Neural cell (in vitro differentiated cells): ENCODE data around the gene ADAMTS10. TPM values are rescaled to one million over a fixed set of nuclear protein-coding genes. Genes with fewer than 3 reads are reported as not detected.

ENCODE experiments used
- H2AFZ ChIP-seq: fragments of 200-600, 300-800 bp; sonication (generic), shearing (Covaris generic); 2 replicates; pipeline ENCODE4 v1.6.0; 2014; ENCODE audit warnings: low read depth, mild to moderate bottlenecking, antibody characterized with exemption, low read length, moderate library complexity
- H3F3A ChIP-seq: fragments of 200-600 bp; shearing (Covaris generic); 2 replicates; pipeline ENCODE4 v1.6.1; 2016; ENCODE audit warnings: mild to moderate bottlenecking, moderate library complexity, mixed read lengths, antibody characterized with exemption, low read length; ENCODE audit not compliant: insufficient read depth, poor library complexity, severe bottlenecking
- H3K27ac ChIP-seq: fragments of 200-600, 300-800 bp; sonication (generic), shearing (Covaris generic); 2 replicates; pipeline ENCODE4 v1.5.1; 2014; ENCODE audit warnings: mild to moderate bottlenecking, low read length, moderate library complexity
- H3K27me3 ChIP-seq: fragments of 300-800, 200-600 bp; sonication (generic), shearing (Covaris generic); 2 replicates; pipeline ENCODE4 v1.6.0; 2014; ENCODE audit warnings: mild to moderate bottlenecking, low read depth, low read length, moderate library complexity; ENCODE audit not compliant: insufficient read depth
- H3K36me3 ChIP-seq: fragments of 300-800, 200-600 bp; sonication (generic), shearing (Covaris generic); 2 replicates; pipeline ENCODE4 v1.5.1; 2014; ENCODE audit warnings: mild to moderate bottlenecking, antibody characterized with exemption, low read length, moderate library complexity; ENCODE audit not compliant: insufficient read depth
- H3K4me2 ChIP-seq: fragments of 300-800, 200-600 bp; sonication (generic), shearing (Covaris generic); 2 replicates; pipeline ENCODE4 v1.6.0; 2014; ENCODE audit warnings: mild to moderate bottlenecking, low read length
- H3K4me3 ChIP-seq: fragments of 300-800, 200-600 bp; sonication (generic), shearing (Covaris generic); 2 replicates; pipeline ENCODE4 v1.5.1; 2014; ENCODE audit warnings: mild to moderate bottlenecking, low read length, moderate library complexity
- H3K79me2 ChIP-seq: fragments of 200-600 bp; shearing (Covaris generic); replicated peaks from 2 replicates; pipeline ENCODE4 v1.6.0; 2014; ENCODE audit warnings: mild to moderate bottlenecking, low read length, moderate library complexity; ENCODE audit not compliant: insufficient read depth
- H3K9ac ChIP-seq: fragments of 300-800, 200-600 bp; sonication (generic), shearing (Covaris generic); 2 replicates; pipeline ENCODE4 v1.6.1; 2016; ENCODE audit warnings: mild to moderate bottlenecking, low read length, mixed read lengths
- H3K9me2 ChIP-seq: fragments of 200-600 bp; shearing (Covaris generic); 2 replicates; pipeline ENCODE4 v1.6.1; 2016; ENCODE audit warnings: mild to moderate bottlenecking, low read length, mixed read lengths; ENCODE audit not compliant: insufficient read depth
- H3K9me3 ChIP-seq: fragments of 200-600, 300-800 bp; sonication (generic), shearing (Covaris generic); 2 replicates; pipeline ENCODE4 v1.6.1; 2016; ENCODE audit warnings: mild to moderate bottlenecking, mixed run types, low read length, moderate library complexity, mixed read lengths
- H4K20me1 ChIP-seq: fragments of 200-600 bp; shearing (Covaris generic); 2 replicates; pipeline ENCODE4 v1.6.1; 2016; ENCODE audit warnings: mild to moderate bottlenecking, mixed run types; ENCODE audit not compliant: insufficient read depth
- CTCF ChIP-seq: fragments of 450-650 bp; IDR thresholded peaks from 2 replicates; pipeline ENCODE4 v1.5.1; 2014; ENCODE audit warnings: antibody characterized with exemption, mild to moderate bottlenecking, moderate library complexity; ENCODE audit not compliant: poor library complexity, severe bottlenecking
- EP300 ChIP-seq: fragments of 450-650 bp; conservative IDR thresholded peaks from 2 replicates; pipeline ENCODE4 v1.6.1; 2014; ENCODE audit warnings: antibody characterized with exemption, mild to moderate bottlenecking, moderate library complexity; ENCODE audit not compliant: poor library complexity, severe bottlenecking
- EZH2 ChIP-seq: fragments of 200-600, 300-800 bp; shearing (Covaris generic), sonication (generic); IDR thresholded peaks from 2 replicates; pipeline ENCODE4 v1.6.1; 2014; ENCODE audit warnings: antibody characterized with exemption, low read length, borderline replicate concordance, mild to moderate bottlenecking; ENCODE audit not compliant: insufficient read depth, poor library complexity, severe bottlenecking
- MXI1 ChIP-seq: fragments of 450-650 bp; conservative IDR thresholded peaks from 2 replicates; pipeline ENCODE4 v1.6.1; 2014; ENCODE audit warnings: antibody characterized with exemption, mild to moderate bottlenecking; ENCODE audit not compliant: poor library complexity, severe bottlenecking
- POLR2AphosphoS5 ChIP-seq: IDR thresholded peaks from 2 replicates; pipeline ENCODE4 v1.6.1; 2012
- RAD21 ChIP-seq: fragments of 450-650 bp; conservative IDR thresholded peaks from 2 replicates; pipeline ENCODE4 v1.6.1; 2014; ENCODE audit warnings: antibody characterized with exemption, mild to moderate bottlenecking, moderate library complexity
- REST ChIP-seq: IDR thresholded peaks from 2 replicates; pipeline ENCODE4 v1.6.1; 2012; ENCODE audit warnings: borderline replicate concordance
- SMC3 ChIP-seq: fragments of 450-650 bp; conservative IDR thresholded peaks from 2 replicates; pipeline ENCODE4 v1.6.1; 2014; ENCODE audit warnings: antibody characterized with exemption, mild to moderate bottlenecking, moderate library complexity; ENCODE audit not compliant: poor library complexity
- TAF1 ChIP-seq: IDR thresholded peaks from 2 replicates; pipeline ENCODE4 v1.6.1; 2012; ENCODE audit warnings: low read depth
- polyA plus RNA-seq: library from polyadenylated mRNA; depleted of rRNA; stranded (reverse); fragments of >200 nt; gene quantifications from 2 replicates; pipeline ENCODE4 v1.2.3, GENCODE V29; 2014

Gene ADAMTS10
- polyA plus RNA-seq, 1 donor from 2014 or later = 99.4 TPM

GRCh38 chr19:8550070-8550469 lies 60.4 kb downstream of the ADAMTS10 start:
- Histone ChIP-seq H3K4me3 (no peak overlapping the region), H3F3A (no peaks in the 10 kb centered on the region), H3K79me2 (no peaks in the 10 kb centered on the region), H3K9ac (no peak overlapping the region), H3K9me2 (no peaks in the 10 kb centered on the region), H3K36me3 (no peaks in the 10 kb centered on the region), H3K9me3 (no peaks in the 10 kb centered on the region), H4K20me1 (no peaks in the 10 kb centered on the region), H3K27me3 (no peaks in the 10 kb centered on the region), H3K27ac (no peak overlapping the region), H3K4me2 (no peak overlapping the region), H2AFZ (no peak overlapping the region)
- TF ChIP-seq SMC3 (no peak), TAF1 (no peak), POLR2AphosphoS5 (no peak), MXI1 (no peak), REST (no peak), CTCF (no peak), RAD21 (no peak), EZH2 (no peak), EP300 (no peak)

- no peaks in the 10 kb centered on the region for H3K27me3 ChIP-seq
- H3K79me2 ChIP-seq = no peaks in the 10 kb centered on the region
- H2AFZ ChIP-seq = no peak overlapping the region
- TF ChIP-seq REST = no peak
- no peak for TF ChIP-seq SMC3
- no peak for TF ChIP-seq EP300
- no peak for TF ChIP-seq TAF1
- no peak overlapping the region for H3K9ac ChIP-seq
- no peaks in the 10 kb centered on the region for H3K9me2 ChIP-seq
- H3K36me3 ChIP-seq = no peaks in the 10 kb centered on the region
- no peaks in the 10 kb centered on the region for H3K9me3 ChIP-seq
- H3K4me3 ChIP-seq = no peak overlapping the region
- no peaks in the 10 kb centered on the region for H4K20me1 ChIP-seq
- H3F3A ChIP-seq = no peaks in the 10 kb centered on the region
- no peak overlapping the region for H3K4me2 ChIP-seq
- H3K27ac ChIP-seq = no peak overlapping the region
Observed at GRCh38 chr19:8545743-8546142, 64.8 kb downstream of the ADAMTS10 start.
